GM18519 (cell line): ENCODE data around the gene DDX23.

Experiments
- ATAC-seq: cut with Tn5 transposase; IDR thresholded peaks from one replicate; pipeline ENCODE4 v1.9.1; 2021; ENCODE audit warnings: mild to moderate bottlenecking, moderate library complexity; ENCODE audit not compliant: unreplicated experiment, low FRiP score

DDX23 gene

DNA sequence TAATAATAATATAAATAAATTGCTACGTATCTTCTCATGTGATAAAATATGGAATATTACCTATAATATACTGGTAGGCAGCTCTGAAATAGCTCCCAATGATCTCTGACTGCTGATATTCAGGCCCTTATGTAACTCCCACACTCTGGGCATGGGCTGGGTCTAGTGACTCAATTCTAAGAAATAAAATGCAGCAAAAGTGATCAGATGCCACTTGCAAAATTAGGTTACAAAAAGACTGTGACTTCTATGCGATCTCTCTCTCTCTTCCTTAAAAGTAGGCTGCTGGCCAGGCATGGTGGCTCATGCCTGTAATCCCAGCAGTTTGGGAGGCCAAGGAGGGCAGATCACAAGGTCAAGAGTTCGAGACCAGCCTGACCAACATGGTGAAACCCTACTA is 44.0 kb downstream of the DDX23 start:
- ATAC-seq = no peak

- no peak for ATAC-seq
Measured at GRCh38 chr12:48803675-48804074, 48.3 kb downstream of the DDX23 start.

DNA sequence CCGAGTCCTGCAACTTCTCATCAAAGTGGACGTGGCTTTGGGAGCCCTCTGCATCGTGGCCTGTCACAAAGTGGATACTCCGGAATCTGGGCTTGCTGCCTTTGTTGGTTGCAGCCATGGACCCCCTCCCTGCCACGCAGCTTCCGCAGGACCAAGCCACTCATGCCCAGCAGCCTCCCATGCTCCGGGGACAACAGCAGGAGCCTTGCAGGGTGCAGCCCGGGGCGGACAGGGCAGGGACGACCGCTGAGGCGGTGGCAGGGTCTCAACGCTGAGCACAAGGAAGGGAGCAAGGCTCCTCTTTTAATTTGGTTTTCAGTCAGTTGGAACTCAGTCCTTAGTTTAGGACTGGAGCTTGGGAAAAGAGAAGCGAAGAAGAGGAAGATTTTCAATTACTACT is 51.0 kb downstream of the DDX23 start:
- no peak for ATAC-seq

DNA sequence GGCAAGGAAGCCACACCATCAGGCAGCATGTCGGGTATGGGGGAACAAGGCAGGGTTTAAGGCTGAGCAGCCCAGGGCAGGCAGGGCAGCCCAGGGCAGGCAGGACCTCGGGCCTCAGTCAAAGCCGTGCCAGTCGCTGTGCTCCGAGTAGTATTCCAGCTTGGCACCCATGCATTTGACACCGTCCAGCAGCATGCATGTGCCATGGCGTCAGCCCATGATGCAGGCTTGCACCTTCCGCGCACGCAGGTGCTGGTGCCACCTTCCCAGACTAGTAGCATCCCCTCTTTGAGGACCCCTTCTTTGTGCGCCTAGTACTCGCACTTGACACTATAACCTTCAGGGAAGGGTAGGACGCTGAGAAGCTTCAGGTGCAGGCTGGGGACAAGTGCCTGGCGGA is 51.5 kb downstream of the DDX23 start:
- no peak for ATAC-seq

GRCh38 chr12:48796976-48797375 is 55.0 kb downstream of the DDX23 start:
- ATAC-seq = no peak

DNA sequence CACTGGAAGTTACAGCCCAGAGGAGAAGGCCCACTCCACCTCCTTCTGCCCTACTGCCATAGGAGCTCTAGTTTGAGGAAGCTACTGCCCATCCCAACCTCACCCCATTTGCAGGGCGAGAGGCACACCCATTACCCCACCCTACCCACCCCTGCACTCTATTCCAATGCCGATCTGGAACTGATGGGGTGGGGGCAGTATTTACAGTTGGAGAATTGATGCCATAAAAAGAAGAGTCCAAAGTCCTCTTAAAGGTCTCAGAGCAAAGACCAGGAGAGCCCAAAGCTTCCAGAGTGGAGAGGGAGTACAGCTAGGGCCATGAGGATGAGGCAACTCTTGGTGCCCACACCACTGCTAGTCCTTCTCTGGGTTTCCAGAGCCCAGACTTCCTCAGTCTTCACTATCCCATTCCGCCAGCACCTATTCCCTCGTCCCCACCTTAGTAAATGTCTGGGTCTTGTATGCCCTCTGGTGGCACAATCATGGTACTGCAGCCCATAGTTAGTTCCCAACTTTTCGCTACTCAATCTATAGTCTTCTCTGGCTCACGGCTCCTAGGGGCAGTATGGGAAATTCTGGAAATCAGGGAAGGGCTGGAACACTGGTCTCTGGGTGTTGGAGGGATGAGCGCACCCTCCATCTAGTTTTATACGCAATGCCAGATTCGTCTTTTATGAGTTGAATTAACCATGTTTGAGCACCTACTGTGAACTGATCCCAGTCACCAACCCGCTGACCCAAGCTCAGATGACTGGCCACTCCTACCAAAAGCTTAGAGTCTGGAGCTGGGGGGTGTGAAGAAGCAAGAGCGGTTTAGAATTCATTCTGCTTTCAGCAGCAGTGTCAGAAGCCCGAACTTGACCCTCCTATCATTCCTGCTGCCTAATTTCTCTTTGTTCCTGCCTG is 56.2 kb downstream of the DDX23 start:
- no peak for ATAC-seq

DNA sequence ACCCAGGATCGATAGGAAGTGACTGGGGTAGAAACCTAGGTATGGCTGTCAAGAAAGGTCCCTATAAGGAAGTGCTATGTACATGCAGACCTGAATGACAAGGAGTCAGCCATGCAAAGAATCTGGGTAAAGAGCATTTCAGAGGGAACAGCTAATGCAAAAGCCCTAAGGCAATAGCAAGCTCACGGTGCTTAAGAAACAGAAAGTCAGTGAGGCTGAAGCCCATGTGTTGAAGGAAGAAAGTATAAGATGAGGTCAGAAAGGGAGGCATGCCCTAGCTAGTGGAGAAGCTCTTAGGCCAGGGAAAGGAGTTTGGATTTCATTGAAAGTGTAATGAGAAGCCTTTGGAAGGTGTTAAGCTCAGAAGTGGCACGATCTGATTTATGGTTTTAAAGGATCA is 57.1 kb downstream of the DDX23 start:
- no peak for ATAC-seq

DNA sequence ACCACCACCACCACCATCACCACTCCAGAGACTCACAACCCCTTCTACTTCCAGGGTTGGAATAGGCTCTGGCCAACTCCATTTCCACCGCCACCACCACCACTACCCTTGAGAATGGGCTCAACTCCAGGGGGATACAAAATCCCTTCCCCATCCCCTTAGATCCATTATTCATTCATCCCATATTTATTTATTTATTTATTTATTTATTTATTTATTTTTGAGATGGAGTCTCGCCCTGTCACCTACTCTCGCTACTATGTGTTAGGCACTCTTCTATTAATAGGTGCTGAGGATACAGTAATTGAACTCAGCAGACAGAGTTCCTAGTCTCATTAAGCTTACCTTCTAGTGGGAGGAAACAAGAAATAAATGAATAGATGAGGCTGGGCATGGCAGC is 58.3 kb downstream of the DDX23 start:
- ATAC-seq = no peak

DNA sequence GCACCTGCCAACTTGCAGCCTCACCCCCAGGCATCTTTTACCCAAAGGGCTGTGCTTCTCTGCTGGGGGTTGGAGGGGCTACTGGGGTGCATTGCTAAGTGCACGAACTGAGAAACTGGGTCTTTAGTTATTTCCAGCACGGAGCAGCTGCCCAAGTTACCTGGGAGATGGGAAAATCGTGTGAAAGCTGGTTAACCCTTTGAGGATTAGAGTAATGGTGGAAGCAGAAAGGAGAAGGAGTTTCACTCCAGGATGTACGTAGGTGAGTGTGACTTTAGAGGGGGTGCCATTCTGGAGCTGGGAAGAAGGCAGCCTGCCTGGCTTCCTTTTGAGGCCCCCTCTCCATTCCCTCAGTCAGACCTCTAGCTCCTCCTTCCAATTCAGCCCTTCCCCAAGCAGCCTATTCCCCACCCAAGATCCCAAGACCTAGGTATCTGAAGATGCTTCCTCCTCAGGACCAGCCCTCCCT is 62.1 kb downstream of the DDX23 start:
- ATAC-seq = no peak

- ATAC-seq = no peak
Measured at GRCh38 chr12:48788854-48789775, 62.8 kb downstream of the DDX23 start, which contains the start of gene ADCY6. TSS of gene ADCY6 (minus strand) at chr12:48789089. CDS start at chr12:48783434, 5,655 bp downstream.

GRCh38 chr12:48788524-48788853 is 63.5 kb downstream of the DDX23 start:
- no peak for ATAC-seq

- no peak for ATAC-seq
Measured at GRCh38 chr12:48787791-48788523, 64.0 kb downstream of the DDX23 start.

DNA sequence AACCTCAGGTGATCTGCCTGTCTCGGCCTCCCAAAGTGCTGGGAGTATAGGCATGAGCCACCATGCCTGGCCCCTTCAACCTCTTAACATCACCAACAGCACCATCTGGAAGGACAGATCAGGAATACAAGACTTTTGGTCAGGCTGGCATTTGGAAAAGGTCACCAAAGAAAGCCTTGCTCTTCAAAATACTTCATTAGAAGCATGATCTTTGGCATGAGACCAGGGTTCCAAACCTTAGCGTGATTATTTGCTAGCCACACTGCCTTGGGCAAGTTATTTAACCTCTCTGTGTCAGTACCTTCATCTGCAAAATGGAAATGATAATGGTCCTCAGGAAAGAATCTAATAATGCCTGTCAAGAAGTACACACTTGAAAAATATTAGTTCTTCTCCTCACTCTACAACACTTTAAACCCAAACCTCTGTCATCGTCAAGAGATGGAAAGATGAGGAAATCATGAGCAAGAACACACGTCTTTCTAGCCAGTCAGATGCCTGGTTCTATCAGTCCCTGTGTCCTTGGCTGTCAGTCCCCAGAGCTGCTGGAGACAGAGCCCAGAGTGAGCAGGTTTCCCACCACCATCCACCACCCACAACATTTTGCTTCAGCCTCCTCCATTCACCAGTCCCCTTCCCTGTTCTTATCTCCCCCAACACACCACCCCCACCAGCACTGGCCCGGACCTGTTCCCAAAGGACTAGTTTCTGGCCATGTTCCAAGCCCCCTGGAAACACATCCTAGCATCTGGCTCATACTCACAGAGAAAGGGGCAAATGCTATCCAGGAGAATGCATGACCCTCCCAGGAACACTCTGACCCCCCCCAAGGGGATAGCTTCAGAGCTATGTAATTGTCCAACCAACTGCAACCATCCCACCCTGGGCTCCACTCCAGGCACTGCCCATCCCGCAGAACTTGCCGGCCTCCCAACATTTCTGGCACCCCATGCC is 65.1 kb downstream of the DDX23 start:
- no peak for ATAC-seq

DNA sequence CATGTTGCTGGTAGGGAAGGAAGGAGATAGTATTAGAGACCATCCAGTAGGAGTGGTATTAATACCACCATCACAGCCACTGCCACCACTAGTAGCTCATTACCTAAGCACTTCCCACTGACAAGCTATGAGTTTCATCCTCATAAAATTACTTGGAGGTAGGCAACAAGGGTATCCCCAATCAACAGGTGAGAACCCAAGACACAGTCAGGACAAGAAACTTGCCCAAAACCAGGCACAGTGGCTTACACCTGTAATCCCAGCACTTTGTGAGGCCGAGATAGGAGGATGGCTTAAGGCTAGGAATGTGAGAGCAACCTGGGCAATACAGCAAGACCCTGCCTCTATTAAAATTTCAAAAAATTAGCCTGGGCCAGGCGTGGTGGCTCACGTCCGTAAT is 68.5 kb downstream of the DDX23 start:
- no peak for ATAC-seq

DNA sequence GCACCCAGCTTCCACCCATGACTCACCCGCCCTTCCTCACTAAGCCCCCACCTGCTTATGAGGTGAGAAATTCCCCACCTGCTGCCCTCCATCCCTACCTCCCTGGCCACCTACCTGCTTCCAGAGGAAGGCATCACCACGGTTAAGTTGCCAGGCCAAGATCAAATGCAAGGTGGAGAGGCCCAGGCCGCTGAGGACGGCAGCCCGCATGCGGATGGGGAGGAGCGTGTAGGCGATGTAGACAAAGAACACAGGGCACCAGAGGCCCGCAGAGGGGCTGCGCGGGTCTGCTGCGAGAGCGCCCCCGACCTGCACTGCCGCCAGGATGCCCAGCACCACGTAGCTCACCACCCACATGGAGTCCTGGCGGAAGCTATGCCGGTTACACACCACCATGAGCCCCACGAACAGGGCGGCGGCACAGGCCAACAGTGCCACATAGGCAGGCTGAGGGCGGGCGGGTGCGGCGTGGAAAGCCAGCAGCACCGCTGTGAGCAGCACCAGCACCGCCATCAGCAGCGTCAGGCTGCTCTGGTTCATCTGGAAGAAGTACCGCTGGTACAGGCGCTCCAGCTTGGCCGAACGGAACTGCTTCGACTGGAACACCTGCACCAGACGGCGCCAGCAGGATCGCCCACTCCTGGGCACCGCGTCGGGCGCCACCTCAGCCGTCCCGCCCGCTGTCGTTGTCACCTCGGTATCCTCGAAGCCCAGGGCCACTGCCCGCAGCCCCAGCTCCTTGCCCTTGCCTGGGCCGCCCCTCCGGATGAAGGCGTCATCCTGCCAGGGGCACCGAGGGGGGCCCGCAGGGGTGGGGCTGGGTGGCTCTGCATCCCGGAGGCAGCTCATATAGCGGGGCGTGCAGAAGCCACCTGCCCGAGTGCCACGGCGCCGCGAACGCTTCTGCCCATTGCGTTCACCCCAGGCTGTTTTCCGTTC is 69.2 kb downstream of the DDX23 start:
- no peak for ATAC-seq

- no peak for ATAC-seq
Measured at GRCh38 chr12:48781750-48782456, 70.1 kb downstream of the DDX23 start.

DNA sequence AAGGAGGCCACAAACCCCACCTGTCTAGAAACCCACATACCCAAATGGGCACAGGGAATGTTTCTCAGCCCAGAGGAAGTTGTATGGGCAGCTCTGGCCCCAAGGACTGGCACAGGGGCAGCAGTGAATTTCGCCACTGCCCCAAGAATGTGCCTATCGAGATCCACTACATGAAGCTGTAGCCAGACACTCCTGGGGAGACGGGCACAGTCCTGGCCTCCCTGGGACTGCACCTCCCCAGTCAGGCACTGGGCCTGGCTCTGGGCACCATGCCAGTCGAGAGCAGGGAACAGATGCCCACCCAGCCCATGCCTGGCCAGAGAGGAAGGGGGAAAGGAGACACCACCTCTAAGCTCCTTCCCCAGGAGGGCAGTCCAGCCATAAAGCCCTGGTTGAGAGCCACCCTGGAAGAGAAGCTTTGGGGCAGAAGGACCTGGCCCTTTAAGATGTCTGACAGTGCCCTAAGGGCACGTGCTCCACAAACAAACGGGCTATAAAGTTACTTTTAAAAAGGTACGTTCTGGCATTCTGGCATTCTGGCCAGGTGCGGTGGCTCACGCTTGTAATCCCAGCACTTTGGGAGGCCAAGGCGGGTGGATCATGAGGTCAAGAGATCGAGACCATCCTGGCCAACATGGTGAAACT is 71.5 kb downstream of the DDX23 start:
- no peak for ATAC-seq
